Medulla oblongata (tissue), 1 donor: ENCODE measurements around the gene GPR176.
"Not testable (repeated sequence)": the region's sequence is repeated elsewhere in the genome, so short reads cannot be mapped to it uniquely, and the experiment has no call there.

ENCODE experiments used
- DNase-seq: peaks from one replicate; pipeline ENCODE4 v3.0.0-alpha.2; 2015; ENCODE audit errors: extremely low spot score

The GPR176 gene

GRCh38 chr15:39856357-39856756, 63.7 kb downstream of the GPR176 start:
- DNase-seq = no peak

GRCh38 chr15:39855400-39855799, 64.7 kb downstream of the GPR176 start:
- DNase-seq = no peak

GRCh38 chr15:39854161-39854560, 65.9 kb downstream of the GPR176 start:
- DNase-seq = no peak

- DNase-seq = no peak
These were observed 67.8 kb downstream of the GPR176 start for GRCh38 chr15:39852250-39852649.

GRCh38 chr15:39851500-39852092, 68.5 kb downstream of the GPR176 start:
- no peak for DNase-seq

GRCh38 chr15:39850436-39850835, 69.6 kb downstream of the GPR176 start:
- DNase-seq = no peak

- no peak for DNase-seq
These were observed 74.0 kb downstream of the GPR176 start for GRCh38 chr15:39846108-39846507.

- DNase-seq = no peak
These were observed 74.5 kb downstream of the GPR176 start for GRCh38 chr15:39845582-39845981.

GRCh38 chr15:39843565-39843964, 76.5 kb downstream of the GPR176 start:
- DNase-seq = no peak

GRCh38 chr15:39837454-39837853, 82.6 kb downstream of the GPR176 start:
- DNase-seq = no peak

- DNase-seq = no peak
These were observed 84.5 kb downstream of the GPR176 start for GRCh38 chr15:39835550-39835949.

- no peak for DNase-seq
These were observed 85.8 kb downstream of the GPR176 start for GRCh38 chr15:39834256-39834655.

- no peak for DNase-seq
These were observed 86.5 kb downstream of the GPR176 start for GRCh38 chr15:39833515-39833981.

- peak; percentile 27 for DNase-seq
These were observed 89.9 kb downstream of the GPR176 start for GRCh38 chr15:39830166-39830565.

GRCh38 chr15:39828374-39828931, 91.6 kb downstream of the GPR176 start:
- DNase-seq = peak; percentile 35

- no peak for DNase-seq
These were observed 93.1 kb downstream of the GPR176 start for GRCh38 chr15:39826975-39827374.

GRCh38 chr15:39823634-39824033, 96.4 kb downstream of the GPR176 start:
- no peak for DNase-seq

GRCh38 chr15:39820050-39820602, 99.9 kb downstream of the GPR176 start:
- DNase-seq = no peak

- DNase-seq = no peak
These were observed 100.5 kb downstream of the GPR176 start for GRCh38 chr15:39819533-39819932.

- DNase-seq = no peak
These were observed 102.2 kb downstream of the GPR176 start for GRCh38 chr15:39817892-39818291.

GRCh38 chr15:39814489-39814888, 105.6 kb downstream of the GPR176 start:
- no peak for DNase-seq

- DNase-seq = not testable (repeated sequence)
These were observed 107.4 kb downstream of the GPR176 start for GRCh38 chr15:39812651-39813050.

GRCh38 chr15:39808909-39809308, 111.2 kb downstream of the GPR176 start:
- no peak for DNase-seq
